ENCODE results near the gene MRTFA.
"Not testable (repeated sequence)": the region's sequence is repeated elsewhere in the genome, so short reads cannot be mapped to it uniquely, and the experiment has no call there.

The MRTFA gene

DNA sequence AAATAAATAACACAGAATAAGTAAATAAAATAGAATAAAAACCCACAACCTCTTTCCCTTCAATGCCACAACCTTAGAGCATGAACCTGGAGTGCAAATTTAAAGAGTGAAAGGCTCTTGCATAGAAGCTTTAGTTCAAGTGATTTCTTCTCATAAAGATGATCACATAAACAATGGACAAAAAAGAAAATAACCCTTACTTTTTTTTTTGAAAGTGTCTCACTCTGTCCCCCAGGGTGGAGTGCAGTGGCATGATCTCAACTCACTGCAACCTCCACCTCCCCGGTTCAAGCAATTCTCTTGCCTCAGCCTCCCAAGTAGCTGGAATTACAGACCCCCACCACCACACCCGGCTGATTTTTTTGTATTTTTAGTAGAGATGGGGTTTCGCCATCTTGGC is 10.7 kb downstream of the MRTFA start:
- DNase-seq: not testable (repeated sequence)

DNA sequence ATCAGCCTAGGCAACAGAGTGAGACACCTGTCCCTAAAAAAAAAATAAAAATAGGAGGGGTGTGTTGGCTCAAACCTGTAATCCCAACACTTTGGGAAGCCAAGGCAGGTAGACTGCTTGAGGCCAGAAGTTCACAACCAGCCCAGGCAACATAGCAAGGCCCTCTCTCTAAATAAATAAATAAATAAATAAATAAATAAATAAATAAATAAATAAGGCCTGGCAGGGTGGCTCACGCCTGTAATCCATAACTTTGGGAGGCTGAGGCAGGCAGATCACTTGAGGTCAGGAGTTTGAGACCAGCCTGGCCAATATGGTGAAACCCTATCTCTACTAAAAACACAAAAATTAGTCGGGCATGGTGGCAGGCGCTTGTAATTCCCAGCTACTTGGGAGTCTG is 11.2 kb downstream of the MRTFA start:
- not testable (repeated sequence) for DNase-seq

DNA sequence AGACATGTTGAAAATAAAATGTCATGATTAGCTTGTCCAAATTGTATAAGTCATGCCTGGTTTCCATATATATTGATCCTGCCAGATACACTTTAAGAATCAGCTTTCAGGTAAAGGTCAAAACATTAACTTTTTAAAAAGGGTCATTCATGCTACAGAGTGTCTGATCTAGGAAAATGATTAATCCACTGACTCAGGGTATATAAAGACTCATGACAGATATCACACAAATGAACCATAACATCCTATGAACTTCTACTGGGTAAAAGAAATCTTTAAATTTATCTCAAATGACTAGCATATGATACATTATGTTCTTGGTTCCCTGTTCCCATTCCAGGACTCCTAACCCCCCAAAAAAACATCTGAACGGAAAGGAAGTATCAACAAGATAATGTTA is 11.7 kb downstream of the MRTFA start:
- no peak for DNase-seq

DNA sequence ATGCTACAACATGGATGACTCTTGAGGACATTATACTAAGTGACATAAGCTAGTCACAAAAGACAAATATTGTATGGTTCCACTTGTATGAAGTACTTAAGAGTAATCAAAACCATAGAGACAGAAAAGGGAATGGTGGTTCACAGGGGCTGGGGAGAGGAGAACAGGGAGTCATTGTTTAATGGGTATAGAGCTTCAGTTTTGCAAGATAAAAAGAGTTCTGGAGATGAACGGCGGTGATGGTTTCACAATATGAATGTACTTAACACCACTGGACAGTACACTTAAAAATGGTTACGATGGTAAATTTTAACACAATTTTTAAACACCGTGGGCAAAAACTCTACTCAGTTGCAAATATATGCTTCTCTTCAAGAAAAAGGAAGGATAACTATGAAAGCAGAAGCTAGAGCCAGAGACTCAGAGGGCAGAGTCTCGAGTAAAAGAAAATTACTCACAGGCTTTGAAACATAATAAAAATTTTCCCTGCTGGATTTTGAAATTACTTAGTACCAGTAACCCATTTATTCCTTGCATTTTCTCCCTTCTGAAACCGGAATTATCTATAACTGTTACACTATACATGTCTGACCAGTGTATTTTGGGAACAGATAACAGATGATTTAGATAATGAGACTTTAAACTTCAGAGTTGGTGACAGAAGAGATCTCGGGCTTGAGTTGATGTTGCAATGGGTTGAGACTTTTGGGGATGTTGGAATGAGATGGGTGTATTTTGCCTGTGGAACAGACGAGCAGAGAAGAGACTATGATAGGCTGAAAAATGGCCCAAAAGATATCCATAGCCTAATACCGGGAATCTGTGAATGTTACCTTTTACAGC is 15.0 kb downstream of the MRTFA start:
- no peak for DNase-seq

DNA sequence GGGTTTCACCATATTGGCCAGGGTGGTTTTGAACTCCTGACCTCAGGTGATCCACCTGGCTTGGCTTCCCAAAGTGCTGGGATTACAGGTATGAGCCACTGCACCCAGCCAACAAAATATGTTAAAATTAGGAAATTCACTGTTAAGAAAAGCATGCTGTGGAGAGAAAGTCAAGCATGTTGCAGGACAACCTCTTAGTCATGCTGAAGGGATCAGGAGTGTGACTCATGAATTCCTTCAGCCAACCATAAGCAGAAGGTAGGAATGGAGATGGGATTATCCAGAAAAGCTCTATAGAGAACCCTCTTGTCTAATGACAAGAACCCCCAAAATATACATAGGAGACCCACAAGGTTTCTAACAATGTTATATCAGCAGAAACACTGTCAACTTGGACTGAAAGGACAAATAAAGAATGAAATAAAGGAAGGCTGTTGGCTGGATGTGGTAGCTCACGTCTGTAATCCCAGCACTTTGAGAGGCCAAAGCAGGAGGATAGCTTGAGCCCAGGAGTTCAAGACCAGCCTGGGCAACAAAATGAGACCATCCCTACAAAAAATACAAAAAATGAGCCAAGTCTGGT is 16.0 kb downstream of the MRTFA start:
- DNase-seq: no peak

DNA sequence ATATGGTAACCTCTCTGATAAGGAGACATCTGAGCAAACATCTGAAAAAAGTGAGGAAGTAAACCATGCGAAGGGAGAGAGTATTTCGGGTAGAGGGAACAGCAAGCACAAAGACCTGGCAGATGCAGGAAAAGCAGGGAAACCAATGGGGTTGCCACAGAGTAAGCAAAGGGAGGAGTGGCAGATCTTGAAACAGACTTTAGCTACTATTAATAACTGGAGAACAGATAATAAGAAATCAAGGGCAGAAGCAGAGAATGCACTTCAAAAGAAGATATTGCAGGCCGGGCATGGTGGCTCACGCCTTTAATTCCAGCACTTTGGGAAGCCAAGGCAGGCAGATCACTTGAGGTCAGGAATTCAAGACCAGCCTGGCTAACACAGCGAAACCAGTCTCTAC is 18.1 kb downstream of the MRTFA start:
- DNase-seq: no peak

DNA sequence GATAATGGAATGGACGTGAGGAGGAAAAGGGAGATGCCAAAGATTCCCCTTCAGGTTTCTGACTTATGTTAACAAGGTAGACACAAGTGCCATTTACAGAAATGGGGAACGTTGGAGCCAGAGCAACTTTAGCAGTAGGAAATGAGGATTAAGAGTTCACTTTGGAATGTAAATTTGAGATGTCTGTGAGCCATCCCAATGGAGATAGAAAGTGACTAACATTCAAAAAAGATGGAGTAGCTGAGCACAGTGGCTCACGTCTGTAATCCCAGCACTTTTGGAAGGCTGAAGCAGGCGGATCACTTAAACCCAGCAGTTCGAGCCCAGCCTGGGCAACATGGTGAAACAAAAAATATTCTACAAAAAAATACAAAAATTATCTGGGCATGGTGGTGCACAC is 19.9 kb downstream of the MRTFA start:
- DNase-seq: no peak

DNA sequence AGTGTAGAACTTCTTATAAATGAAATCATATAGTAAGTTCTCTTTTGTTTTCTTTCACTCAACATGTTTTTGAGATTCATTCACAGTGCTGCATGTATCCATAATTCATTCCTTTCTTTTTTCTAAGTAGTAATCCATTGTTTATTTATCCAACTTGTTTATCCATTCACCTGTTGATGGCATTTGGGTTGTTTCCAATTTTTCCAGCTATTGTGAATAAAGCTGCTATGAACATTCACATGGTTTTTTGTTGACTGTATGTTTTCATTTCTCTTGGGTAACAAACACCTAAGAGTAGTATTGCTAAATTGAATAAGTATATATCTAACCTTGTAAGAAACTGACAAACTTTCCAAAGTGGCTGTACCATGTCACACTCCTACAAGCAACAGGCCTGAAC is 23.5 kb downstream of the MRTFA start:
- no peak for DNase-seq

DNA sequence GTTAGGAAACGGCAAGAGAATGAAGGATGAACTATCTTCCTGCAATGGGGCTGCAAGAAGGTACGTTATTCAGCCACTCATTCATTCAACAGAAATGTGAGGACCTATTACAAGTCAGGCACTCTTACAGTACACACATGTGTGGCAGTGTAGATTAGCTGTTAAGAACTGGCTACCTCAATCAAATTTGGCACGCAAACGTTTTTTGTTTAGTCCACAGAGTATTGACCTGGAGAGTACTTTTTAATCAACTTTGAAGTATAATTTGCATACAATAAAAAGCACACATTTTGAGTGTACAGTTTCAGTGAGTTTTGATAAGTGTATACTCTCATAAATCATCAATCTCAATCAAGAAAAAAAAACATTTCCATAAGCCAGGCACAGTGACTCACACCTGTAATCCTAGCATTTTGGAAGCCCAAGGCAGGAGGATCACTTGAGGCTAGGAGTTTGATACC is 24.2 kb downstream of the MRTFA start:
- DNase-seq: no peak

DNA sequence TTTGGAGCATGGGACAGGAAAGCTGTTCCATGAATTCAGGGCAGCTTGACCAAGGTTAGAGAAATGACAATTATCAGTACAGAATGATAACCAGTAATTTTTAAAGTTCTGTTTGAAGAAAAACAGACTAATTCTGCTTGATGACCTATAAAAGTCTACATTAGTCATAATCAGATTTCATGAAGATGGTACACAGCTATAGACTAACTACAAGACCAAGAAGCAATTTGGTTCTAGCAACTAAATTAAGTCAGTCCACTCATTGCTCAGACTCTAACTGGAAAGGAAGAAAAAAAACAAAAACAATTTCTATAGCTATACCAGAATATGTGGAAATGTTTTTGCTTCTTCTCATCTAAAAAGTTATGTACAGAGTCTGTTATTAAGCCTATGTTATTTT is 24.9 kb downstream of the MRTFA start:
- no peak for DNase-seq

DNA sequence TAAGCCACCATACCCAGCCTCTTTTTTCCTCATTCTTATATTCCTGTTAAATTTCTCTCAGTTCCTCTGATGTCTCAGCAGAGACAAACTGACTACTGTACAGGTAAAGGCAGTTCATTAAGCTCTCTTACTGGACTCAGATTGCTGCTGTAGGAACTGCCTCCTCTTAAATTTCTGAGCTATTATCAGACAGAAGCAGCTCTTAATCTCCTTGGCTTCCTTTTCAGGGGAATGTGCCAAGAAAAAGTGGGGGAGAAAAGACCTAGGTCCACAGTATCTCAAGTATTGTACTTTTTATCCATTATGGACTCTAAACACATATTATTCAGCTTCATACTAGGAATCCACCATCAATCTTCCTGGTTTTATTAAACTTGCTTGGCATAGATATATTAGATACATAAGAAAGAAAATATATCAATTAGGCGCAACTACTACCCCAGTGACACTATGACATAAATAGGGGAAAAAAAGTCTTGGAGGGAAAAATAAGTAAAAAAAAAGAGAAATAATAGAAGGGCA is 26.1 kb downstream of the MRTFA start:
- no peak for DNase-seq

DNA sequence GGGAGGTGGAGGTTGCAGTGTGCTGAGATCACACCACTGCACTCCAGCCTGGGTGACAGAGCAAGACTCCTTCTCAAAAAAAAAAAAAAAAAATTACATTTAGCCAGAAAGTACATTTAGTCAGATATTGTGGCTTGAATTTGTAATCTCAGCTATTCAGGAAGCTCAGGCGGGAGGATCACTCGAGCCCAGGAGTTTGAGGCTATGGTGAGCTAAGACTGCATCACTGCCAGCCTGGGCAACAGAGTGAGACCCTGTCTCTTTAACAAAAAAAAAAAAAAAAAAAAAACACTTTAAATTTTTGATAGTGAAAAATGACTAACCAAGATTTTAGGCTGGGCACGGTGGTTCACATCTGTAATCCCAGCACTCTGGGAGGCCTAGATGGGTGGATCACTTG is 27.3 kb downstream of the MRTFA start:
- DNase-seq: no peak

DNA sequence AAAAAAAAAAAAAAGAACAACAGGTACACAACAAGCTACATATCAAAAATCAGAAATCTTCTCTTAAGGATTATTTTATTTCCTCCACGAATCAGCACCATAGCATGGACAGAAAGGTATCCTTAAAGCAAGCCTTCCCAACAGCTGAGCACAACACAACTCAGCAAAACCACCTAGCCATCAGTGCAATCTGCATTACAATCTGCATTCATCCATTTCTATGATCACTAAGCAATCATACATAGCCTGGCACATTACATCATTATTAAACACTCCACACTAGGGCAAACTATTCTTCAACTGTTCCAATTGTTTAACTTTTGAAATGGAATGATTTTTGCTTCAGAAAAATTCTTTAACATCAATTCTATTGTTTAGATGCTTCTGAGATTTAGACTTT is 29.0 kb downstream of the MRTFA start:
- no peak for DNase-seq

DNA sequence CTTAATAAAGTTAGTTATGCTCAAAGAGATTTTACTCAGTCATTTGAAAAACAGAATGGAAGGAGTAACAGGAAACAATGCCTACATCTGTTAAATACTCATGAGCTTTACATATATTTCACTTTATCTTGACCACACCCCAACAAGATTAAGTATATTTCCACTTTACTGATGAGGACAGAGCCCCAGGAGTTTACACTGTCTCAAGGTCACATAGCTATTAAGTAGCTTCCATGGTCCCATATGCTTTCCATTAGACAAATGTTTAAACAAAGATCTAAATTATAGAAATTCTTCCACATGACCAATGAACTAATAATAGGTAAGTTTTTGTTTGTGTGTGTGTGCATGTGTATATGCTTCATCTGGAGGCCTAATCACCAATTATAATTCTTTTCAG is 30.2 kb downstream of the MRTFA start:
- DNase-seq: no peak

DNA sequence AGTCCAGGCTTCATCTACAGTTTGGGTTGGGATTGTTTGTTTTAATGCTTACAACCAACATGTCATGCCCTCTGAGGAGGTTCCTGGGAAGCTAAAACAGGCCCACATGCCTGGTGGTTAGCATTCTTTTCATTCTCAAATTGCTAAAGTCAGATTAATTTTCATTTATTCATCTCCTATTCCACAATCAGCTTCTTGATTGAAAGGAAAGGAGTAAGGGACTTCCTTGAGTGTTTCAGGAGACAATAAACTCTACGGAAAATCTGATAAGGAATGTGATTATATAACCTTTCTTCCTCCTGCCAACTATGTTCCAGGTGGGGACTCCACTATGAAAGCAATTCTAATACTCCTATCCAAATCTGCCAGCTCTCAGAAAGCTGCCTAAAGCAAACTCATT is 30.8 kb downstream of the MRTFA start:
- DNase-seq: no peak

DNA sequence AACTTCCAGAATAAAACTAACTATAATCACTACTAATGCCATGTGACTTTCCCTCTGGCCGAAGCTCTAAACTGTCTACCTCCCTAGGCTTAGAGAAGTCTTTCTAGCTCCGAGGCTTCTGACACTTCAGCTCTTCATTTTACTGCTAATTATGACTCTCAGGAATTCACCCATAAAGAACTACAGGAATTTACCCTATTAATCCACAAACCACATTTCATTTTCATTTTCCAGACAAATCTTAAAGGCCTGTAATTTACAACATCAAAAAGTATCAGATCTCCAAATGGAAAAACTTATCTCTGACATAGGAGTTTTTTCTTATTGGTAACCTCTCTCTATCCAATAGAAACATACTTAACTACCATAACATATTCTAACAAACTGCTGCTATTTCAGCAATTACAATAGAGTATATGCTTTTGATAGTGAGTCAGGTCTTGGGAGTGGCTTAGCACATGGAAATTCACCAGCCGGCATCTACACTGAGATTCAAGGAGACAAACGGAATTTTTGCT is 33.4 kb downstream of the MRTFA start:
- DNase-seq: no peak

DNA sequence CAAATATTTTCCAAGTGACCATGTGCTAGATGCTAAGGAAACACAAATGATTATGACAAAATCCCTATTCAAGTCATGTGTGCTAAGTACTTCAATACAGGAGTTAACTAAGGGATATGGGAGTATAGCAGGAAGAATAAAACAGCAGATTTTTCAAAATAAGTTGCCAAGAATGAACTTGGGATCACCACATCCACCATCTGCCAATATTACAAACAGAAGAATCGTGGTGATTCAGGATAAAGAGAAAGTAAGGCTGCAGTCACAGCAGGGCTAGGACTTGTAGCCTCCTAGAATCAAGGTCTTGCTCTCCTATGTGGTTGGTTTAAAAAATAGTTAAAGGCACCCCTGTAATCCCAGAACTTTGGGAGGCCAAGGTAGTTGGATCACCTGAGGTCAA is 34.3 kb downstream of the MRTFA start:
- no peak for DNase-seq

DNA sequence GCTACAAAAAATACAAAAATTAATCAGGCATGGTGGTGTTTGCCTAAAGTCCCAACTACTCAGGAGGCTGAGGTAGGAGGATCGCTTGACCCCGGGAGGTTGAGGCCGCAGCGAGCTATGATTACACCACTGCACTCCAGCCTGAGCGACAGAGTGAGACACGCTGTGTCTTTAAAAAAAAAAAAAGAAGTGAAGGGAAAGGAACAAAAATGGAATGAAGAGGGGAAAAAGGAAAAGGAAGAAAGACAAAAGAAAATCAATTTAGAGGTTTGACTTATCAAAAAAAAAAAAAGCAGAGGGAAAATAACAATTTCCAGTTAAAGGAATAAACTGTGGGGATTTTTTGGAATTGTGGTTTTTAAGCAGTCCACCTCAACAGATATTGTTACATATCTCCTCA is 36.8 kb downstream of the MRTFA start:
- DNase-seq: no peak

DNA sequence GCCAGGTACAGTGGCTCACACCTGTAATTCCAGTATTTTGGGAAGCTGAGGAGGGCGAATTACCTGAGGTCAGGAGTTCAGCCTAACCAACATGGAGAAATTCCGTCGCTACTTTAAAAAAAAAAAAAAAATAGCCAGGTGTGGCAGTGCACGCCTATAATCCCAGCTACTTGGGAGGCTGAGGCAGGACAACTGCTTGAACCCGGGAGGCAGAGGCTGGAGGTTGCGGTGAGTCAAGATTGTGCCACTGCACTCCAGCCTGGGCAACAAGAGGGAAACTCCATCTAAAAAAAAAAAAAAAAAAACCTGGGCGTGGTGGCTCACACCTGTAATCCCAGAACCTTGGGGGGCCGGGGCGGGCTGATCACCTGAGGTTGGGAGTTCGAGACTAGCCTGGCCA is 37.8 kb downstream of the MRTFA start:
- not testable (repeated sequence) for DNase-seq

DNA sequence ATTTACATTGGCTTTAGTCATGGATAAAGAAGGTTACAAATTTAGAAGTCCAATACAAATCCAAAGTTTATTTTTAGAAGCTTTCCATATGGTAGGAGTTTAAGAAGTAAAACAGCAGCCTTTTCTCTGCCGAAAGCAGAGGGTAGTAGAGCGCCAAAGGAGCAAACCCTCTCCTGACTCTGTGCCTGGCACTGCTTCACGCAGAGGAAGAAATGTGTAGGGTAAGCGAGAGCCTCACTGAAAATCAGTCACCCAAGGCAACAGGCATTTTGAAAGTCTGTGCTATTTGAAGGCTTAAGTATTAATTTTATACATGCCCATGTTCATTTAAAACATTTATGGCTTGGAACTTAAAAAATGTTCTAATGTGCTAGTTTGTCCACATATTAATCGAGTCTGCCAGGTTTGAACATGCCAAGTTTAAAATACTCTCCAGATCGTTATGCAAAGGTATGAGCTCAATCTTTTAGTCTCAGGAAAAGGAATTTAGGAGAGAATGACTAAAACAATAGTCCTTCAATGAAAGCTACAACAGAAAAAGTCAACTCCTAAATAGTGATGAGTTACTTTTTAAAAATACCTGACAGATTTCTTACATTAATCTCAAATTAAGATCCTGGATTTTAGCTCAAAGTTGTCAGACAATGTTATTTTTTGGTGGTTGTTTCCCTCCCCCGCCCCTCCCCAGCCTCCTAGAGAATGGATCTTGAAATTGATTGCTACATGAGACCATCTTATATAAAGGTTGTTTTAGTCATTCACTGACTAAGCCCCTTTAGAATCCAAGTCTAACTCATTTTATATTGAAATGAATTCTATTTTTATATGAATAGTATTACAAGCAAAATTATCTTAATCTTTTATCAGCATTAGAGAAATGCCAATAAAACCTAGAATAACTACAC is 38.7 kb downstream of the MRTFA start:
- DNase-seq: no peak

DNA sequence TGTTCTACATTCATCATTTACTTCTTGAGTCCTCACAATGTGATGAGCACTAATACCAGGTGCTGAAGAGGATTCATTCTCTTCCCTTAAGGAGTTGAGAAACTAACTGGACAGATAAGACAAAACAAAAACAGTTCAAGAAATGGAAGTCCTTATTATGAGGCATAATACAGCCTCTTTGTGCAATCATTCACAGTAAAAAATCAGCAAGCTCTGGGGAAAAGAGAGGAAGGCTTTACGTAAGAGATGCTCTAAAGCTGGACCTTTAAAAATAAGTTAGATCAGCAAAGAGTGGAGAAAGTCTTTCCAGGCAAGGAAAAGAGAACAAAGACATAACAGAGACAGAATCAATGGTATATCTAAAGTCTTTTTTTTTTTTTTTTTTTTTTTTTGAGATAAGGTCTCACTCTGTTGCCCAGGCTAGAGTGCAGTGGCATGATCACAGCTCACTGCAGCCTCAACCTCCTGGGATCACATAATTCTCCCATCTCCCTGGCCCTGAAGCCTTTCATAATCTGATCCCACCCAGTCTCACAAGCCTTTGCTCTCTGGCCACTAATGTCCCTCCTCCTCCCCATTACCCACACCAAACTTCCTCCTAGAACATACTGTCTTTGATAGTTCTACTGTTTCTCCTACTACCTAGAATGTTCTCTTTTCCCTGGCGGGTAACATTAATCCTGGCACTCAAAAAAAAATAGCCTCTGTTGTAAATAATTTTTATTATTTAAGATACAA is 40.9 kb downstream of the MRTFA start:
- no peak for DNase-seq

DNA sequence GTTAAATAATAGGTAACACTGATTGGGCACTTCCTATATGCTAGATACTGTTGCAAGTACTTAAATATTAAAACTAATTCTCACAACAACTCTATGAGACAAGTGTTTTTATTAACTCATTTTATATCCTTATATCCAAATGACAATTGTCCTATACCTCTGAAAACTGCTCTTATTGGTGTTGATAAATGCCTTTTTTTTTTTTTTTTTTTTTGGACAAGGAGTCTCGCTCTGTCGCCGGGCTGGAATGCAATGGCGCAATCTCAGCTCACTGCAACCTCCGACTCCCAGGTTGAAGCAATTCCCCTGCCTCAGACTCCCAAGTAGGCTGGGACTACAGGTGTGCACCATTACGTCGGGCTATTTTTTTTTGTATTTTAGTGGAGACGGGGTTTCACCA is 41.6 kb downstream of the MRTFA start:
- DNase-seq: no peak
